SH-SY5Y (cell line): Measurements from ENCODE around the gene SHROOM2.

Source experiments
- GATA2 ChIP-seq: IDR thresholded peaks from 2 replicates; pipeline ENCODE4 v1.6.1; 2011; ENCODE audit warnings: mild to moderate bottlenecking, low read depth, low read length
- GATA3 ChIP-seq: IDR thresholded peaks from 2 replicates; pipeline ENCODE4 v1.6.1; 2011; ENCODE audit warnings: low read depth, mild to moderate bottlenecking, low read length, moderate library complexity

- TF ChIP-seq GATA2, result no peak
- TF ChIP-seq GATA3, result no peak
Measured at GRCh38 chrX:9862525-9862924, 76.3 kb downstream of the SHROOM2 start.
